Measurements from ENCODE around the gene COL26A1. TPM values are rescaled to one million over a fixed set of nuclear protein-coding genes. Genes with fewer than 3 reads are reported as not detected.

Gene COL26A1
- total RNA-seq, 1 experiment from 2014 or later, result not detected

- no peak for DNase-seq (ENCODE audit: low spot score)
Measured at GRCh38 chr7:101563943-101564777, 201.5 kb downstream of the COL26A1 start.

GRCh38 chr7:101564778-101565211, 202.1 kb downstream of the COL26A1 start:
- DNase-seq (ENCODE audit: low spot score), result peak; percentile 73

GRCh38 chr7:101565601-101566209, 203.0 kb downstream of the COL26A1 start:
- DNase-seq (ENCODE audit: low spot score), result no peak

DNA sequence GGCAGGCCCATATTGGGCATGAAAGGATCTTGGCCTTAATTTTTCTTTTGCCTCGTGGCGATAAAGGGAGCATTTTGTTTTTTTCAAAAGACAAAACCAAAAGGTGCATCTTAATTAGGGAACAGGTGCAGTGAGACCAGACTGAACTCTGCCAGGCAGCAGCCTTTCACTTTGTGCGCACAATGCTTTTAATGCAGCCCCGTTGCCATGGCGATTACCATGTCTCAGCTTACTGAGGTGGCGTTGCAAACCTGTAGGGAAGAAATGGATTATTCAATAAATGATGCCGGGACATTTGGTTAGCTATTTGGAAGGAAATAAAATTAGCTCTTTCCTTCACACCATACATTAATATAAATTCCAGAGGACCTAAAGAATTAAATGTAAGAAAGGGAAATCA, 204.6 kb downstream of the COL26A1 start:
- DNase-seq (ENCODE audit: low spot score), result no peak

DNA sequence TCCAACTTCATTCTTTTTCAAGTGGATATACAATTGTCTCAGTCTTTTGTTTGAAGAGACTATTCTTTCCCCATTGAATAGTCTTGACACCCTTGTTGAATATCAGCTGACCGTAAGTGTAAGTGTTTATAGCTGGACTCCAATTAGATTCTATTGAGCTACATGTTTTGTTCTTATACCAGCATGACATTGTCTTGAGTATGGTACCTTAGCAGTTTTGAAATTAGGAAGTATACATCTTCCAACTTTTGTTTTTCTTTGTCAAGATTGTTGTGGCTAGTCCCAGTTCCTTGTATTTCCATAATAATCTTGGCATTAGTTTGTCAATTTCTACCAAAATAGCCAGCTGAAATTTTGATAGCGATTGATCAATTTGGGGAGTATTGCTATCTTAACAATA, 209.5 kb downstream of the COL26A1 start:
- no peak for DNase-seq (ENCODE audit: low spot score)

- DNase-seq (ENCODE audit: low spot score), result no peak
Measured at GRCh38 chr7:101575168-101575567, 212.5 kb downstream of the COL26A1 start.

DNA sequence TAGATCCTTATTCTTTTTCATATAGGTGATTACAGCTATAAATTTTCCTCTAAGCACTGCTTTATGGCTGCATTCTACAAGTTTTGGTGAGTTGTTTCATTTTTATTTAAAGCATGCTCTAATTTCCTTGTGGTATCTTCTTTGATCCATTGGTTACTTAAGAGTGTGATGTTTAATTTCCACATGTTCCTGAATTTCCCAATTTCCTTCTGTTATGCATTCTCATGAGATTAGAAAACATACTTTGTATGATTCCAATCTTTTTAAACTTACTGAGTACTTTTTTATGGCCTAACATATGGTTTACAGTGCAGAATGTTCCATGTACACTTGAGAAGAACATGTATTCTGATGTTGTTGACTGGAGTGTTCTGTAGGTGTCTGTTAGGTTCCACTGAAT, 213.0 kb downstream of the COL26A1 start:
- DNase-seq (ENCODE audit: low spot score), result no peak

DNA sequence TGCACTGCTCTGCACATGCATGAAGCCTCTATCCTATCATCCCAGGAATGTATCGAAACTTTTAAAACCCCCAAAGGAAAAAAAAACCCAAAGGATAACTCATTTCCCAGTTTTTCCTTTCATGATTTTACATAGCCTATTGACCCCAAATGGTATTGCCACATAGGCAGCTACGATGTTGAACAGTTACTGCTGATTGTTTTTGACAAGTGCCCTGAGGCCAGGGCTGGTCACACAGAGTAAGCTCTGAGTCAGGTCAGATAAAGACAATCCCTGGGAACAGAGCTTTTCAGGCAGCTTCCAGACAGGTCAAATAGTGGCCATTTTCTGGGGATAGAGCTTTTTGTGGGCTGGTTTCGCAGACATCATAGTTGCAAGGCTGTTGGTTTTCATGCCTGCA, 214.3 kb downstream of the COL26A1 start:
- no peak for DNase-seq (ENCODE audit: low spot score)

- DNase-seq (ENCODE audit: low spot score), result no peak
Measured at GRCh38 chr7:101578552-101578951, 215.9 kb downstream of the COL26A1 start.

DNA sequence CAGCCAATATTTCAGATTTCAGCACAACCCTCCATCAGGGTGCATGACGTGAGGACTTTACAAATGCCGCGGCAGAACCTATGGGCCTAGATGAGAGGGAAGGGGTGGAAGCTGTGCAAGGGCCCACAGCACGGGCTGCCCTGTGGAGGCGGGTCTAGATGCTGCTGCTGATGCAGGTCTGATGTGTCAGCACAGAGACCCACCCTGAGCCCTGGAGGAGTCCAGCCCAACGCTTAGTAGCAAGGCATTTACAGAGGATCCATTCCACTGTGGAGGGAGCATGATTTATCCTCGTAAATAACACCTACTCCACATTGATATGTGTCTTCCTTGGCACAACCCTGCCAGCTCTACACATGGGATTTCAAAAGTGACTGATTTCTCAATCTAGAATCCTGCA, 217.9 kb downstream of the COL26A1 start:
- no peak for DNase-seq (ENCODE audit: low spot score)

GRCh38 chr7:101581891-101582290, 219.2 kb downstream of the COL26A1 start:
- no peak for DNase-seq (ENCODE audit: low spot score)

GRCh38 chr7:101582971-101583370, 220.3 kb downstream of the COL26A1 start:
- no peak for DNase-seq (ENCODE audit: low spot score)

GRCh38 chr7:101586078-101586905, 223.6 kb downstream of the COL26A1 start:
- DNase-seq (ENCODE audit: low spot score), result no peak

GRCh38 chr7:101586906-101587677, 224.4 kb downstream of the COL26A1 start:
- DNase-seq (ENCODE audit: low spot score), result no peak

DNA sequence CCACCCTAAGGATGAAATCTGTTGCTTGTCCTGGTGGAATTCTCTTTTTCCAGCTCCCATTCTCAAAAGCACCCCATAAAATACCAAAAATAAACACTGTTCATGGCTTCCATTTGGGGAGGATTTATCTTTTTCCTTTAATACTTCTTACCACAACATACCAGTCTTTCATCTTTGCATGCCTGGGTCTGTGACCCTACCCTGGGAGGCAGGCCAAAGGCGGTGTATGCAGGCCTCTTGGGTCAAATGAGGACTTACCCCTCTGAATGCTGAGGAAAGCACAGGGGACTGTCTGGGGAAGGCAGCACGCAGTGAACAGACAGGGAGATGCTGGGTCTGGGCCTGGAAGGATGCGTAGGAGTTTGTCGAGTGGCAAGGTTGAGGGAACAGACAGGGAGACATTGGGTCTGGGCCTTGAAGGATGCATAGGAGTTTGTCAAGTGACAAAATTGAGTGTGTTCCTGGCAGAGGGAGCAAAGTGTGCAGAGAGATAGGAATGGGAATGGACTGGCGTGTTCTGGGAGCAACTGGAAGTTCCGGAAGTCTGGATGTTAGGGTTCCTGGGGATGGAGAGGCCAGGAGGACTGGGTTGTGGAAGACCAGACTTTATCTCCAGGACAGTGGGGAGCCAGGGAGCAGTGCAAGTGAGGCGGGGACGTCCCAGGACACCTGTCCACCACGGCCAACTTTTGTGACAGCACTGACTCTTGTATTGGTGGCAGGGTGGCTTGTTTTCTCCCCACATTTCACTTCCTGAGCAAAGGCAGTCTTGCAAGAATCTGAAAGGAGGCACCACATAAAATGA, 225.7 kb downstream of the COL26A1 start:
- no peak for DNase-seq (ENCODE audit: low spot score)

- DNase-seq (ENCODE audit: low spot score), result no peak
Measured at GRCh38 chr7:101589052-101589451, 226.4 kb downstream of the COL26A1 start.

- no peak for DNase-seq (ENCODE audit: low spot score)
Measured at GRCh38 chr7:101589976-101590662, 227.4 kb downstream of the COL26A1 start.

DNA sequence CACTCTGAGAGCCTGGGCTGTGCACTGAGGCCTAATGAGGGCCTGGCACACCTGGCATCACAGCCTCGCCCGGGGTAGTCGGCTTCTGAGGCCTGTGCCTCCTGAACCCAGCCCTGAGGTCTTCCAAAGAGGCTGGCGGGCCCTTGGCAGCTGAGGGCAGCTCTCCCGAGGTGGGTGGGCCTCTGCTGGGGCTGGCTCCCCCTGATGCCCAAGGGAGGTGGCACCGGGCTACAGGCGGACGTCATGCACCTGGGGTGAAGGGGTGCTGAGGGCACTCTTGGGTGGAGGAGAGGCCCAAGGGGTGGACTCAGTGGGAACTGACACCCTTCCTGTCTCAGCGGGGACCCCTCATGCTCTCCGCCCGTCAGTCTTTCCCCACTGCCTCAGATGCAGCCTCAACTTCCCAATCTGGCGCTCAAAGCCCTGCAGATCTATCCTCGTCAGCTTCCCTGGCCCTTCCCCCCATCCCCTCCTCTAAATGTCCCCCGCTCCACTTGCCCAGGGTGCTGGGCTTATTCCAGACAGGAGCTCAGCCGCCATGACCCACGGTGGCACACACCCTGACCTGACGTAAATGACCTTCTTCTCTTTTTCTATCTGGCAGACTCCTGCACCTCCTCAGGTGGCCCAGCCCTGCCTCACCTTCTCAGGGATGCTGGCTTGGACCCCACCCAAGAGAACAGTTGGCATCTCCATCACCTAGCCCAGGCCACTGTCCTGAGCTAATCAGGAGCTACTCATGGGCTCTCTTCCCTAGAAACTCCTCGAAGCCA, 228.2 kb downstream of the COL26A1 start:
- no peak for DNase-seq (ENCODE audit: low spot score)

- DNase-seq (ENCODE audit: low spot score), result no peak
Measured at GRCh38 chr7:101591504-101591903, 228.8 kb downstream of the COL26A1 start.
